HUES6 (cell line): ENCODE measurements around the gene IFNK.

Experiments
- H3K27ac ChIP-seq: 2 replicates; pipeline ENCODE4 v1.7.0; 2013; ENCODE audit warnings: low read depth, mild to moderate bottlenecking, low read length, inconsistent platforms
- H3K27me3 ChIP-seq: 2 replicates; pipeline ENCODE4 v1.6.1; 2013; ENCODE audit warnings: low read length; ENCODE audit not compliant: control insufficient read depth, insufficient read depth
- H3K36me3 ChIP-seq: 2 replicates; pipeline ENCODE4 v1.6.1; 2013; ENCODE audit warnings: low read length; ENCODE audit not compliant: control insufficient read depth, insufficient read depth
- H3K4me1 ChIP-seq: 2 replicates; pipeline ENCODE4 v1.6.1; 2013; ENCODE audit warnings: low read length; ENCODE audit not compliant: control insufficient read depth, insufficient read depth
- H3K4me3 ChIP-seq: 2 replicates; pipeline ENCODE4 v1.5.1; 2013; ENCODE audit warnings: low read depth, low read length
- H3K9ac ChIP-seq: one replicate; pipeline ENCODE4 v1.6.1; 2013; ENCODE audit warnings: mild to moderate bottlenecking, low read length
- H3K9me3 ChIP-seq: 2 replicates; pipeline ENCODE4 v1.6.1; 2013; ENCODE audit warnings: low read depth, low read length; ENCODE audit not compliant: control insufficient read depth, insufficient read depth

Gene IFNK

GRCh38 chr9:27511771-27512170 lies 12.3 kb upstream of the IFNK start:
- no peaks in the 10 kb centered on the region for H3K9me3 ChIP-seq
- H3K27me3 ChIP-seq = no peaks in the 10 kb centered on the region
- H3K4me3 ChIP-seq = no peak overlapping the region
- H3K4me1 ChIP-seq = no peaks in the 10 kb centered on the region
- no peak overlapping the region for H3K27ac ChIP-seq
- H3K9ac ChIP-seq = no peak overlapping the region
- H3K36me3 ChIP-seq = no peaks in the 10 kb centered on the region

- Histone ChIP-seq H3K9ac (no peak overlapping the region), H3K9me3 (no peaks in the 10 kb centered on the region), H3K4me3 (no peak overlapping the region), H3K4me1 (peaks cover 2% of the 10 kb centered on the region; the same call in 1 of the 2 replicates), H3K27me3 (no peaks in the 10 kb centered on the region), H3K36me3 (no peaks in the 10 kb centered on the region), H3K27ac (no peak overlapping the region)
Observed at GRCh38 chr9:27514551-27514950, 9.5 kb upstream of the IFNK start.

GRCh38 chr9:27518006-27518405 lies 6.1 kb upstream of the IFNK start:
- Histone ChIP-seq H3K4me3 (no peak overlapping the region), H3K36me3 (no peaks in the 10 kb centered on the region), H3K27me3 (no peaks in the 10 kb centered on the region), H3K9me3 (no peaks in the 10 kb centered on the region), H3K9ac (no peak overlapping the region), H3K4me1 (peaks cover 10% of the 10 kb centered on the region), H3K27ac (no peak overlapping the region)

GRCh38 chr9:27518809-27519208 lies 5.3 kb upstream of the IFNK start:
- Histone ChIP-seq H3K4me1 (peaks cover 18% of the 10 kb centered on the region), H3K9me3 (no peaks in the 10 kb centered on the region), H3K4me3 (no peak overlapping the region), H3K36me3 (no peaks in the 10 kb centered on the region), H3K27ac (no peak overlapping the region), H3K9ac (no peak overlapping the region), H3K27me3 (no peaks in the 10 kb centered on the region)

GRCh38 chr9:27519466-27520465 lies 4.3 kb upstream of the IFNK start:
- no peak overlapping the region for H3K4me3 ChIP-seq
- H3K27me3 ChIP-seq = no peaks in the 10 kb centered on the region
- peaks cover 18% of the 10 kb centered on the region for H3K4me1 ChIP-seq
- H3K36me3 ChIP-seq = no peaks in the 10 kb centered on the region
- no peak overlapping the region for H3K27ac ChIP-seq
- no peaks in the 10 kb centered on the region for H3K9me3 ChIP-seq
- H3K9ac ChIP-seq = no peak overlapping the region

- Histone ChIP-seq H3K27me3 (no peaks in the 10 kb centered on the region), H3K9ac (no peak overlapping the region), H3K9me3 (no peaks in the 10 kb centered on the region), H3K4me3 (no peak overlapping the region), H3K36me3 (no peaks in the 10 kb centered on the region), H3K27ac (no peak overlapping the region), H3K4me1 (peaks cover 22% of the 10 kb centered on the region)
Observed at GRCh38 chr9:27520986-27521385, 3.1 kb upstream of the IFNK start.

GRCh38 chr9:27523141-27523540 lies 949 bp upstream of the IFNK start:
- Histone ChIP-seq H3K4me1 (peaks cover 33% of the 10 kb centered on the region), H3K27ac (no peak overlapping the region), H3K36me3 (no peaks in the 10 kb centered on the region), H3K9ac (no peak overlapping the region), H3K27me3 (peaks cover 10% of the 10 kb centered on the region; the same call in 1 of the 2 replicates), H3K4me3 (no peak overlapping the region), H3K9me3 (no peaks in the 10 kb centered on the region)

GRCh38 chr9:27527702-27528075 lies 3.6 kb downstream of the IFNK start:
- H3K36me3 ChIP-seq = no peaks in the 10 kb centered on the region
- H3K27ac ChIP-seq = no peak overlapping the region
- no peaks in the 10 kb centered on the region for H3K9me3 ChIP-seq
- H3K4me1 ChIP-seq = peaks cover 29% of the 10 kb centered on the region
- H3K9ac ChIP-seq = peak overlapping the region; percentile 77
- H3K4me3 ChIP-seq = peak overlapping the region; percentile 75
- H3K27me3 ChIP-seq = peaks cover 10% of the 10 kb centered on the region; the same call in 1 of the 2 replicates

- H3K4me1 ChIP-seq = peaks cover 24% of the 10 kb centered on the region
- peak overlapping the region; percentile 22; the same call in 1 of the 2 replicates for H3K27ac ChIP-seq
- no peaks in the 10 kb centered on the region for H3K9me3 ChIP-seq
- peaks cover 10% of the 10 kb centered on the region; the same call in 1 of the 2 replicates for H3K27me3 ChIP-seq
- peak overlapping the region; percentile 75 for H3K4me3 ChIP-seq
- peak overlapping the region; percentile 77 for H3K9ac ChIP-seq
- H3K36me3 ChIP-seq = no peaks in the 10 kb centered on the region
Observed at GRCh38 chr9:27528076-27528885, 4.2 kb downstream of the IFNK start.

- Histone ChIP-seq H3K4me1 (peaks cover 20% of the 10 kb centered on the region), H3K27ac (peak overlapping the region; percentile 51; the same call in 1 of the 2 replicates), H3K27me3 (peaks cover 10% of the 10 kb centered on the region; the same call in 1 of the 2 replicates), H3K36me3 (no peaks in the 10 kb centered on the region), H3K4me3 (peak overlapping the region; percentile 75), H3K9ac (peak overlapping the region; percentile 77), H3K9me3 (no peaks in the 10 kb centered on the region)
Observed at GRCh38 chr9:27528886-27529315, 4.8 kb downstream of the IFNK start.
